Epithelial cell of esophagus (primary cell): ENCODE results near the gene RGL1.

Experiments
- DNase-seq: peaks from one replicate; pipeline ENCODE4 v3.0.0; 2010; ENCODE audit warnings: low read depth
- H3K4me3 ChIP-seq: 2 replicates; pipeline ENCODE4 v1.5.1; 2011; ENCODE audit warnings: mild to moderate bottlenecking, low read length, control low read depth
- TF ChIP-seq, protein P1 (sequence below): IDR thresholded peaks from 2 replicates; pipeline ENCODE4 v1.5.1; 2011; ENCODE audit warnings: low read depth, mild to moderate bottlenecking, low read length, control low read depth, inconsistent platforms; ENCODE audit not compliant: insufficient read depth; ENCODE audit errors: missing control alignments

The RGL1 gene

DNA sequence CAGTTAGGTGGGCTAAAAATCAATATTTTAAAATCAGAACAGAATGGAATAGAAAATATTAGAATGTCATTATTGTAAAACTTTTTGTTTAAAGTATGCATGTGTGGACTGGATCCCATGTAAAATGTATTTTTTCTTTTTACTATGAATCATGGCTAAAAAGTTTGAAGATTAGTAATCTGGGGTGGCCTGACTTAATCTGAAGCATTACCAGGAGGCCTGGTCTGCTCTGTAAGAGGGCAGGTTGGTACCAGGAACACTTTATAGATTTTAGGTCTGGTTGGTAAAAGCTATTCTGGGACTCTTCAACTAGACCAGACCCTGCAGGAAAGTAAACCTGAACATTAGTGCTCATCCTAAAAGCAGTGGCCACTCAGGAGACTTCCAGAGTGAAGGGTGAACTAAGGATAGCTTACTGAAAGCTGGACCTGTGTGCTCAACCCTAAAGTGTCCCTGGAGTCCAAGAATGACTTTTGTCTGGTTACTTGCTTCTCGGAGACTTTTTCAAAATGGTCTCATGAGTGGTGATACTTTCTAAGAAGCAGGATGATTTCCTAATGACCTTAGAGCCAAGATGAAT, 16.5 kb downstream of the RGL1 start:
- TF ChIP-seq, protein P1, sequence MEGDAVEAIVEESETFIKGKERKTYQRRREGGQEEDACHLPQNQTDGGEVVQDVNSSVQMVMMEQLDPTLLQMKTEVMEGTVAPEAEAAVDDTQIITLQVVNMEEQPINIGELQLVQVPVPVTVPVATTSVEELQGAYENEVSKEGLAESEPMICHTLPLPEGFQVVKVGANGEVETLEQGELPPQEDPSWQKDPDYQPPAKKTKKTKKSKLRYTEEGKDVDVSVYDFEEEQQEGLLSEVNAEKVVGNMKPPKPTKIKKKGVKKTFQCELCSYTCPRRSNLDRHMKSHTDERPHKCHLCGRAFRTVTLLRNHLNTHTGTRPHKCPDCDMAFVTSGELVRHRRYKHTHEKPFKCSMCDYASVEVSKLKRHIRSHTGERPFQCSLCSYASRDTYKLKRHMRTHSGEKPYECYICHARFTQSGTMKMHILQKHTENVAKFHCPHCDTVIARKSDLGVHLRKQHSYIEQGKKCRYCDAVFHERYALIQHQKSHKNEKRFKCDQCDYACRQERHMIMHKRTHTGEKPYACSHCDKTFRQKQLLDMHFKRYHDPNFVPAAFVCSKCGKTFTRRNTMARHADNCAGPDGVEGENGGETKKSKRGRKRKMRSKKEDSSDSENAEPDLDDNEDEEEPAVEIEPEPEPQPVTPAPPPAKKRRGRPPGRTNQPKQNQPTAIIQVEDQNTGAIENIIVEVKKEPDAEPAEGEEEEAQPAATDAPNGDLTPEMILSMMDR: no peak
- no peak overlapping the region for H3K4me3 ChIP-seq
- no peak for DNase-seq

DNA sequence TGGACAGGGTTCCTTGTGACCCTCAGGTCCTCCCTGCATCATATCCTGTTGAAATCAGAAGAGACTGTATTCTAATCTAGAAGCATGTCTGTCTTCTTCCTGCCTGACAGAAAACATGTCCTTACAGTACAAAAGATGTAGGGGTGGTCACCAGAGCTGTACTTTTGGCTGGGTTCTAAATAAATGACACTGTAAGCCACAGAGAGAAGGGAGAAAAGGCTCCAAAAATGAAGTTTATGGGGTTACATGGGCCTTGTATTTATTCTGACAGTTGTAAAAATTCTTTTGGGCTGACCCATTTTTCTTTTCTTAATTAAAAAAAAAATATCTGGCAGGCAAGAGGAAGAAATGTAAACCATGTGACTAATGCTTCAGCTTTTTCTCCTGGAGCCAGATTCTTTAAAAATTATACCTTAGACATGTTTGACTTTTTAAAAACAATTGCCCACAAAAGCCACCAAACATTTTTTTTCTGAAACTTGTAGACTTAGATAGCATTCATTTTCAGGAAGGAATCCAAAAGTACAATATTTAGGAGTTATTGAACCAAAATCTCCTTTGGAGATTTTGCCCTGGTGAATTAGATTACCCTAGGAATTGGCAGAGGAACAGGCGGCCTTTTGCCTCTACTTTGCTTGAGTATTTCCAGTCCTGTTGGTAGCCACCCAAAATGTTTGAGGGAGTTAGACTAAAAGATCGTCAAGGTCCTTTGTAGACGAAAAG, 17.1 kb downstream of the RGL1 start:
- no peak overlapping the region for H3K4me3 ChIP-seq
- TF ChIP-seq, protein P1: no peak
- DNase-seq: no peak

DNA sequence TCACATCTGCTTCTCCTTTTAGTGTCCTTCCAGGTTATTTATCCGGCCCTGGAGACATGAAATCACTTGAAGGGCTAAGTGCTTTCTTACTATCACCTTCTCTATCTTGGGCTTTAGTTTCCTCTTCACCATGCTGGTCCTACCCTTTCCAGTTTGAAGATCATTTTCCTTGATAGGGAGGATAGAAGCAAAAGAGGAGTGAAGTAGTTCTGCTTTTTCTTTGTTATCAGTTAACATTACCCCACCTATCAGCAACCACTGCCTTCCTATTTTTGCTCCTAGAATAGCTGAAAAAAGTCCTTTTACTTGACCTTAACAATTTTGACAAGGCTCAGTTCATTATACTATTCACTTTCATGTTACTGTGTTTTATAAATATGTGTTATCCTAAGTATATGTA, 19.4 kb downstream of the RGL1 start:
- DNase-seq: no peak
- no peak overlapping the region for H3K4me3 ChIP-seq
- TF ChIP-seq, protein P1: no peak

DNA sequence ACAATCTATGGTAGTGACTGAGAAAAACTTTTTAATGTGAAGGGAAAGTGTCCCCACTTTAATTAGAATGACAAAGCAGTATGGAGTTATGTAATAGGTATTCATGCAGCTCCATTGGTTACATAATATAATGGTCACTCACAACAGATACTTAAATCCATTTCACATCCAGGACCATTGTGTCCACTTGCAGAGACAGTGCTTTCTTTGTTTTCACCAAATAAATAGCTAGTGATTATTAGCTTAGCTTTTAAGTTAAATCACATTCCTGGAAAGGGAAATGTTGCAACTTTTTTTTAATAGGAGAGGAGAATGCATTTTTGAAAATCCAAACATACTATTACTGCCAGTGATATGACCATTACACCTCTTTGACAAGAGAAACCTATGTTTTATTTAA, 22.9 kb downstream of the RGL1 start:
- TF ChIP-seq, protein P1: no peak
- no peak for DNase-seq
- H3K4me3 ChIP-seq: no peak overlapping the region

DNA sequence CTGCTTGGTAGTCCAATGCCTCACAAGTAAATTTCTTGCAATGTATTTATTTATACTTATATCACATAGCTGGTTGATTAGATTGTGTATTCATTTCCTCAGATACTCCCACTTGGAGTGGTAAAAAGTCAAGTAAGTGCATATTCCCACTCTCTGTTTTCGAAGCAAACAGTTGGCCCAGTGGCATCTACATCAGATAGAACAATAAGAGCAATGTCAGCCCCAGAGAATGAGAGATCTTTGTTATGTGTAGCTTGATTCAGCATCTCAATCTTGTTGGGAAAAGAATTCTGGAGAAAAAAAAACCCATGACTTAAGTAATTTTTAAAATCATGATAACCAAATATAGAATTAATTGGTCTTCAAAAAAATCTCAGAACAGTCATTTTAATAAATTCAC, 25.5 kb downstream of the RGL1 start:
- TF ChIP-seq, protein P1: no peak
- DNase-seq: no peak
- no peak overlapping the region for H3K4me3 ChIP-seq

DNA sequence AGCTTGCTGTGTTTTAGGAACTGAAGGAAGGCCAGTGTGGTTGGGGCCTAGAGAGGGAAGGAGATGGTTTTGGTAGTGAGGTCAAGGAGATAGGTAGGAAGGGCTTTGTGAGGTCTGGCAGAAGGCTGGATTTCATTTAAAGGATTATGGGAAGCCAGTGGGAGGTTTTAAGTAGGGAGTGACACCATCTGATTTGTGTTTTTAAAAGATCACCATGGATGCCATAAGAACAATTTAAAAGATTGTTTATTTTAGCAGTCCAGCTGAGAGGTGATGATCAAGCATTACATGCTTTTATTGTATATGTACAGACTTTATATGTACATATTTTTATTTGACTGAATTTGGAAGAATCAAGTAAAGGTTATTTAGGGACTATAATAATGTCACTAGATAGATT, 26.4 kb downstream of the RGL1 start:
- no peak for DNase-seq
- H3K4me3 ChIP-seq: no peak overlapping the region
- TF ChIP-seq, protein P1: no peak

DNA sequence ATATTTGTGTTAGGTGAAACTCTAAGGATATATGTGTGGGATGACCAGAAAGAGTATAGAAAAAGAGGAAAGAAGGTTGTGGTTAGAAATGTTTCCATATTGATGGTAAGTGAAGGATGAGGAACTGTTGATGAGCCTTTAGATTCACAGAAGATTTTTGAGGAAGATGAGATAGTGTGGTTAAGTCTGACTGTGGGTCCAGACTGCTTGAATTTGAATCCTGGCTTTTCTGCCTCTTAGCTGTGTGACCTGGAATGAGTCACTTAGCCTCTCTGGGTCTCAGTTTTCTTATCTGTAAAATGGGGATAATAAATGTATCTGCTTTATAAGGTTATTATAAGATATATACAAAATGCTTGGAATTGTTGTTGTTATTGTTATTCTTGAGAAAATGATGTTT, 27.5 kb downstream of the RGL1 start:
- H3K4me3 ChIP-seq: no peak overlapping the region
- TF ChIP-seq, protein P1: no peak
- no peak for DNase-seq
